ENCODE data around the gene DNAJB1. TPM values are rescaled to one million over a fixed set of nuclear protein-coding genes. Genes with fewer than 3 reads are reported as not detected.

Gene DNAJB1
- total RNA-seq, 1 donor from 2014 or later = 86.0 TPM

Small RNAs within 50 kb of the gene (microRNA-seq; reads per million reads assigned to microRNA genes)
- not detected for gene MIR639

Other genes with a start within 250 kb of the DNAJB1 start
- gene ADGRE5, start 137.0 kb downstream of the DNAJB1 start, total RNA-seq = 38.7 TPM
- 44.2 TPM for gene DDX39A, start 99.1 kb downstream of the DNAJB1 start, total RNA-seq
- gene PKN1, start 85.1 kb downstream of the DNAJB1 start, total RNA-seq = 116 TPM
- gene PTGER1, start 43.0 kb downstream of the DNAJB1 start, total RNA-seq = 2.4 TPM
- gene GIPC1, start 22.3 kb downstream of the DNAJB1 start, total RNA-seq = 50.2 TPM
- 101 TPM for gene TECR, start 11.2 kb upstream of the DNAJB1 start, total RNA-seq
- gene NDUFB7, start 53.7 kb upstream of the DNAJB1 start, total RNA-seq = 130 TPM
- gene CLEC17A, start 64.7 kb upstream of the DNAJB1 start, total RNA-seq = 0.76 TPM
- gene ADGRE3, start 156.4 kb upstream of the DNAJB1 start, total RNA-seq = 1.9 TPM
- gene ZNF333, start 171.7 kb upstream of the DNAJB1 start, total RNA-seq = 39.3 TPM